K562 (cell line): ENCODE data around the gene ZCCHC8. TPM values are rescaled to one million over a fixed set of nuclear protein-coding genes. Genes with fewer than 3 reads are reported as not detected.
"Not testable (repeated sequence)": the region's sequence is repeated elsewhere in the genome, so short reads cannot be mapped to it uniquely, and the experiment has no call there.

ENCODE experiments used
- ATAC-seq: fragments of 200-7000 bp; cut with Tn5 transposase; 3 replicates; pipeline ENCODE4 v1.9.1; 2020; ENCODE audit warnings: moderate library complexity
- BruUV-seq: library from RNA; stranded (reverse); fragments of 400-500 nt; replicated peaks from 2 replicates; lab custom pipeline; 2021; lab: Mats Ljungman, UMichigan
- CTCF ChIA-PET: fragments of 300-600 bp; formaldehyde crosslinking; extraction: SDS; loops from one replicate; lab custom pipeline; 2021; ENCODE audit warnings: low intra/inter-chr PET ratio; lab: Yijun Ruan, JAX
- POLR2A ChIA-PET: fragments of 300-600, 350-650 bp; sonication (Branson Sonifier 250); formaldehyde crosslinking; extraction: SDS; loops from one replicate; lab custom pipeline; 2021; ENCODE audit warnings: antibody characterized with exemption, inconsistent platforms; lab: Yijun Ruan, JAX
- DNase-seq, 4 experiments: peaks; one replicate each; pipeline versions ENCODE4 v3.0.0 to v3.0.0-alpha.2; 2011 to 2018; ENCODE audit warnings: low spot score in 3 of 4, mixed read lengths in 3 of 4; ENCODE audit errors: extremely low read depth in 1 of 4
- FAIRE-seq: peaks from 2 replicates; lab custom pipeline; 2011; peaks lifted over from hg19 to GRCh38; lab: Jason Lieb, UNC
- H2AFZ ChIP-seq: 2 replicates; pipeline ENCODE4 v1.6.0; 2011; ENCODE audit warnings: low read depth, low read length, control low read depth, inconsistent platforms
- H3K27ac ChIP-seq: fragments of 200-600 bp; 3 replicates; pipeline ENCODE4 v1.8.0; 2011; ENCODE audit warnings: low read depth, mild to moderate bottlenecking, control low read depth, inconsistent platforms, low read length, moderate library complexity, mixed read lengths; ENCODE audit errors: extremely low read depth
- H3K27me3 ChIP-seq, 2 experiments: fragments of 300-600 bp in 1 of 2; 2 replicates in 1 of 2; 3 replicates in 1 of 2; pipeline versions ENCODE4 v1.6.0 to v1.8.0; 2011; ENCODE audit warnings: inconsistent platforms in 2 of 2, low read length in 2 of 2, mild to moderate bottlenecking in 1 of 2, mixed read lengths in 1 of 2, moderate library complexity in 1 of 2; ENCODE audit not compliant: control insufficient read depth in 2 of 2, insufficient read depth in 2 of 2
- H3K36me3 ChIP-seq: fragments of 300-600 bp; 3 replicates; pipeline ENCODE4 v1.8.0; 2011; ENCODE audit warnings: mild to moderate bottlenecking, low read length, inconsistent platforms; ENCODE audit not compliant: control insufficient read depth, insufficient read depth
- H3K4me1 ChIP-seq, 2 experiments: fragments of 200-600 bp in 1 of 2; replicated peaks in 1 of 2; 2 replicates in 1 of 2; 3 replicates in 1 of 2; pipeline versions ENCODE4 v1.5.1 to v1.8.0; 2011; ENCODE audit warnings: inconsistent platforms in 2 of 2, low read length in 2 of 2, mild to moderate bottlenecking in 1 of 2, mixed read lengths in 1 of 2, moderate library complexity in 1 of 2; ENCODE audit not compliant: control insufficient read depth in 2 of 2, insufficient read depth in 2 of 2
- H3K4me2 ChIP-seq: 2 replicates; pipeline ENCODE4 v1.6.1; 2011; ENCODE audit warnings: low read length, control low read depth, inconsistent platforms, mixed read lengths; ENCODE audit not compliant: insufficient read depth
- H3K4me3 ChIP-seq: fragments of 200-600 bp; sonication (generic), shearing (Covaris generic); 2 replicates; pipeline ENCODE4 v1.5.1; 2016; ENCODE audit warnings: control low read depth, inconsistent platforms
- H3K79me2 ChIP-seq: fragments of 200-600 bp; 3 replicates; pipeline ENCODE4 v1.8.0; 2011; ENCODE audit warnings: low read length, inconsistent platforms; ENCODE audit not compliant: control insufficient read depth, insufficient read depth
- H3K9ac ChIP-seq, 2 experiments: 2 replicates each; pipeline versions ENCODE4 v1.6.0 to v1.6.1; 2011; ENCODE audit warnings: low read depth in 2 of 2, low read length in 2 of 2, control low read depth in 1 of 2, inconsistent platforms in 1 of 2, mild to moderate bottlenecking in 1 of 2, mixed read lengths in 1 of 2; ENCODE audit not compliant: insufficient read depth in 1 of 2
- H3K9me1 ChIP-seq: one replicate; pipeline ENCODE4 v1.6.0; 2011; ENCODE audit warnings: inconsistent platforms, mild to moderate bottlenecking, low read length, moderate library complexity; ENCODE audit not compliant: control insufficient read depth, insufficient read depth
- H3K9me3 ChIP-seq: replicated peaks from 2 replicates; pipeline ENCODE4 v1.5.1; 2011; ENCODE audit warnings: low read depth, low read length, inconsistent platforms; ENCODE audit not compliant: control insufficient read depth, insufficient read depth
- H4K20me1 ChIP-seq: replicated peaks from 2 replicates; pipeline ENCODE4 v1.6.1; 2011; ENCODE audit warnings: low read length, inconsistent platforms, mixed read lengths; ENCODE audit not compliant: control insufficient read depth, insufficient read depth
- DPF2 ChIP-seq: fragments of 450-650 bp; IDR thresholded peaks from 2 replicates; pipeline ENCODE4 v1.6.1; 2016
- FOXK2 ChIP-seq, 2 experiments: fragments of 450-650 bp; IDR thresholded peaks in 1 of 2; conservative IDR thresholded peaks in 1 of 2; 2 replicates each; pipeline ENCODE4 v1.6.1; 2016; ENCODE audit warnings: low read depth in 2 of 2, mild to moderate bottlenecking in 1 of 2
- GATA2 ChIP-seq: sonication (generic); formaldehyde crosslinking; IDR thresholded peaks from 2 replicates; pipeline ENCODE4 v1.4.0; 2020; ENCODE audit warnings: mild to moderate bottlenecking, missing genetic modification reagents
- MEIS2 ChIP-seq: fragments of 450-650 bp; IDR thresholded peaks from 2 replicates; pipeline ENCODE4 v1.6.1; 2014; ENCODE audit warnings: mild to moderate bottlenecking; ENCODE audit not compliant: partially characterized antibody
- MYNN ChIP-seq, 2 experiments: sonication (generic); formaldehyde crosslinking in 1 of 2; IDR thresholded peaks; 2 replicates each; pipeline versions ENCODE4 v1.5.0 to v1.6.1; 2016 to 2020; ENCODE audit warnings: antibody characterized with exemption in 1 of 2, missing genetic modification reagents in 1 of 2
- TRIM24 ChIP-seq, 2 experiments: fragments of 450-650 bp; IDR thresholded peaks; 2 replicates each; pipeline ENCODE4 v1.6.1; 2016
- ZNF589 ChIP-seq: fragments of 200-800 bp; sonication (Bioruptor generic); IDR thresholded peaks from 2 replicates; pipeline ENCODE4 v1.6.1; 2016; ENCODE audit warnings: low read depth, missing genetic modification characterization, missing compliant biosample characterization
- ZNF609 ChIP-seq: sonication (generic); formaldehyde crosslinking; IDR thresholded peaks from 2 replicates; pipeline ENCODE4 v1.8.1; 2023; ENCODE audit warnings: missing genetic modification reagents, mild to moderate bottlenecking, borderline replicate concordance
- ZNF764 ChIP-seq: fragments of 250-450 bp; sonication (Bioruptor Pico); IDR thresholded peaks from 2 replicates; pipeline ENCODE4 v1.4.0; 2020; ENCODE audit warnings: low read depth, mild to moderate bottlenecking, moderate library complexity
- WGBS: fragments of 100-300 bp; shearing (Covaris generic); methylation state at CpG from one replicate; pipeline ENCODE4 v1.1.6; 2016; ENCODE audit warnings: low coverage, mixed read lengths; ENCODE audit not compliant: insufficient coverage; ENCODE audit errors: missing lambda C conversion rate; 5-methylcytosine and 5-hydroxymethylcytosine counted together
- in situ Hi-C: fragments of 300-500 bp; cut with MboI; formaldehyde crosslinking; loops from 4 replicates; pipeline ENCODE4 v1.15.0; 2018; ENCODE audit warnings: inconsistent platforms, mixed read lengths
- intact Hi-C: fragments of 100-400 bp; cut with micrococcal nuclease; formaldehyde crosslinking; loops from 2 replicates; pipeline ENCODE4 v1.14.2; 2022
- polyA plus RNA-seq, 8 experiments: library from polyadenylated mRNA; depleted of rRNA in 4 of 8; stranded (reverse) in 5 of 8; unstranded in 3 of 8; fragments of >200 nt; fragmentation: Nextera tagmentation in 2 of 8; fragmentation: Illumina TruSeq in 1 of 8; extraction: Ambion mirVana in 2 of 8; extraction: Trizol in 1 of 8; gene quantifications; 2 replicates each; pipeline versions ENCODE4 v1.2.1 to v1.2.3, GENCODE V29; 2011 to 2014; ENCODE audit warnings: inconsistent platforms in 1 of 8, missing spikeins in 1 of 8
- total RNA-seq, 7 experiments: library from RNA; depleted of rRNA in 6 of 7; stranded (reverse); fragments of >200 nt in 6 of 7; fragmentation: Illumina TruSeq in 2 of 7; extraction: Trizol in 2 of 7; gene quantifications; 2 replicates each; pipeline versions ENCODE4 v1.2.1 to v1.2.3, GENCODE V29; 2011 to 2021; ENCODE audit warnings: low replicate concordance in 1 of 7
- TF ChIP-seq, protein P1 (sequence below), 3 experiments: IDR thresholded peaks in 2 of 3; conservative IDR thresholded peaks in 1 of 3; 2 replicates each; pipeline ENCODE4 v1.5.1; 2011 to 2012; ENCODE audit warnings: low read length in 3 of 3, mild to moderate bottlenecking in 3 of 3, control low read depth in 2 of 3, improper control_type of control experiment in 1 of 3, inconsistent platforms in 1 of 3, low read depth in 1 of 3, mixed read lengths in 1 of 3, moderate library complexity in 1 of 3; ENCODE audit not compliant: insufficient read depth in 2 of 3

The ZCCHC8 gene
- total and polyA plus RNA-seq, 9 of the 15 experiments (the other 6 are each of a cell fraction or from before 2014, with no cell fraction given): 14.8 to 50.9 (median 34.1) TPM

DNA sequence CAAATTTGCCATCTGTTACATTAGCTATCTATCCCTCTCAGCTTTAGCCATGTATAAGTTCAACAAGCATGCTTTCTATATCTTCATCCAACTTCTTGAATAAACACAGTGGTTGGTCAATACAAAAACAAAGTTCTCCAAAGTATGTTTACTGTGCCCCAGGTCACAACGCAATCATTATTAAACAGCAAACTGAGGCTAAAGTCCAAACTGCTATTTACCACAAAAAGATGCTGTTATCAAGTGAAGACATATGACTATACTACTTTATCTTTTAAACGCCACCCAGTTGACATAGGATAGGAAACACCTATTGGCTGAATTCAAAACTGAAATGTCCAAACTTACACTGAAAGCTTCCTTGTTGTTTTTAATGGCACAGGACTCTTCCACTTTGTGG lies 11.7 kb downstream of the ZCCHC8 start (continued):
- TF ChIP-seq ZNF589 (CRISPR knock-in tag) (0 out of 2 replicates have a peak, but pooled peaks have one; percentile 30), ZNF764 (CRISPR knock-in tag) (no peak), TRIM24 (IDR thresholded peaks at IDR 0.05) (peak; percentile 44 to 64; a peak in 3 of 4 replicates), MEIS2 (peak; percentile 51), ZNF609 (CRISPR knock-in tag) (0 out of 2 replicates have a peak, but pooled peaks have one; percentile 48), FOXK2 (conservative IDR thresholded peaks at IDR 0.05 in 1 of 2, IDR thresholded peaks at IDR 0.05 in 1 of 2; ENCODE audit: low read depth in 2 of 2) (peak; percentile 75 to 83), GATA2 (CRISPR knock-in tag) (peak; percentile 70), DPF2 (peak; percentile 75), MYNN (IDR thresholded peaks at IDR 0.05) (no peak), MYNN (CRISPR knock-in tag; IDR thresholded peaks at IDR 0.05) (no peak)
- TF ChIP-seq, protein P1, sequence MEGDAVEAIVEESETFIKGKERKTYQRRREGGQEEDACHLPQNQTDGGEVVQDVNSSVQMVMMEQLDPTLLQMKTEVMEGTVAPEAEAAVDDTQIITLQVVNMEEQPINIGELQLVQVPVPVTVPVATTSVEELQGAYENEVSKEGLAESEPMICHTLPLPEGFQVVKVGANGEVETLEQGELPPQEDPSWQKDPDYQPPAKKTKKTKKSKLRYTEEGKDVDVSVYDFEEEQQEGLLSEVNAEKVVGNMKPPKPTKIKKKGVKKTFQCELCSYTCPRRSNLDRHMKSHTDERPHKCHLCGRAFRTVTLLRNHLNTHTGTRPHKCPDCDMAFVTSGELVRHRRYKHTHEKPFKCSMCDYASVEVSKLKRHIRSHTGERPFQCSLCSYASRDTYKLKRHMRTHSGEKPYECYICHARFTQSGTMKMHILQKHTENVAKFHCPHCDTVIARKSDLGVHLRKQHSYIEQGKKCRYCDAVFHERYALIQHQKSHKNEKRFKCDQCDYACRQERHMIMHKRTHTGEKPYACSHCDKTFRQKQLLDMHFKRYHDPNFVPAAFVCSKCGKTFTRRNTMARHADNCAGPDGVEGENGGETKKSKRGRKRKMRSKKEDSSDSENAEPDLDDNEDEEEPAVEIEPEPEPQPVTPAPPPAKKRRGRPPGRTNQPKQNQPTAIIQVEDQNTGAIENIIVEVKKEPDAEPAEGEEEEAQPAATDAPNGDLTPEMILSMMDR (IDR thresholded peaks at IDR 0.05 in 2 of 3, conservative IDR thresholded peaks at IDR 0.05 in 1 of 3; ENCODE audit: insufficient read depth in 2 of 3, low read depth in 1 of 3, low read length in 3 of 3): no peak

- in situ Hi-C loops, intact Hi-C loops, H3K4me1 ChIP-seq, H3K4me2 ChIP-seq, FAIRE-seq, H3K27me3 ChIP-seq, ATAC-seq, H3K9me1 ChIP-seq, H3K9ac ChIP-seq, H4K20me1 ChIP-seq, H3K4me3 ChIP-seq, CTCF ChIA-PET, BruUV-seq, H3K9me3 ChIP-seq, DNase-seq, H3K27ac ChIP-seq, H2AFZ ChIP-seq: not testable (repeated sequence)
- Histone ChIP-seq H3K79me2 (peaks cover 17% of the 10 kb centered on the region; the same call in 2 of the 3 replicates), H3K36me3 (peaks cover 89% of the 10 kb centered on the region)
- 93% methylated on average over 3 of the region's 3 CpGs for WGBS
- POLR2A ChIA-PET: interaction anchor here (4.9 kb wide), 1 partner anchor 12 kb away, joined by 78 read pairs; the partner anchor contains the start of gene ZCCHC8
Measured at GRCh38 chr12:122487807-122488206, 12.9 kb downstream of the ZCCHC8 start.
